Gastroesophageal sphincter (tissue), 4 donors: ENCODE results near the gene NOL9. TPM values are rescaled to one million over a fixed set of nuclear protein-coding genes. Genes with fewer than 3 reads are reported as not detected.

Source experiments
- ATAC-seq: fragments of 150-250 bp; one replicate; pipeline ENCODE4 v1.9.1; 2016; ENCODE audit warnings: mild to moderate bottlenecking, moderate library complexity
- H3K27ac ChIP-seq, 4 donors: fragments of 200-600 bp; sonication (generic) in 3 of 4; 1 replicate in 3 of 4; 2 replicates in 1 of 4; pipeline ENCODE4 v1.5.1; 2016 to 2019
- H3K27me3 ChIP-seq: fragments of 200-600 bp; sonication (generic); one replicate; pipeline ENCODE4 v1.5.1; 2019
- H3K36me3 ChIP-seq, 2 donors: fragments of 200-600 bp; sonication (generic); one replicate each; pipeline ENCODE4 v1.5.1; 2019; ENCODE audit warnings: control low read depth in 1 of 2
- H3K4me1 ChIP-seq, 3 donors: fragments of 200-600 bp; sonication (generic); 1 replicate in 2 of 3; 2 replicates in 1 of 3; pipeline ENCODE4 v1.5.1; 2016 to 2019; ENCODE audit warnings: control low read depth in 2 of 3
- H3K4me3 ChIP-seq, 2 donors: fragments of 200-600 bp; sonication (generic); one replicate each; pipeline ENCODE4 v1.5.1; 2019; ENCODE audit warnings: mild to moderate bottlenecking in 1 of 2, moderate library complexity in 1 of 2
- H3K9me3 ChIP-seq, 3 donors: fragments of 200-600 bp; sonication (generic); one replicate each; pipeline ENCODE4 v1.5.1; 2017 to 2019; ENCODE audit warnings: control low read depth in 2 of 3
- CTCF ChIP-seq, 4 experiments: fragments of 200-600 bp in 2 of 4; fragments of 450-650 bp in 2 of 4; sonication (generic) in 1 of 4; IDR thresholded peaks; one replicate each; pipeline ENCODE4 v1.5.1; 2017 to 2019; ENCODE audit warnings: antibody characterized with exemption in 4 of 4, mild to moderate bottlenecking in 2 of 4, moderate library complexity in 2 of 4
- EP300 ChIP-seq: sonication (generic); formaldehyde crosslinking; IDR thresholded peaks from one replicate; pipeline ENCODE4 v1.6.1; 2017; ENCODE audit warnings: antibody characterized with exemption, mild to moderate bottlenecking
- POLR2A ChIP-seq, 2 donors: fragments of 450-650 bp; IDR thresholded peaks; one replicate each; pipeline ENCODE4 v1.6.1; 2017; ENCODE audit warnings: antibody characterized with exemption in 2 of 2, mild to moderate bottlenecking in 2 of 2, moderate library complexity in 1 of 2
- POLR2AphosphoS5 ChIP-seq: sonication (generic); formaldehyde crosslinking; IDR thresholded peaks from one replicate; pipeline ENCODE4 v1.6.1; 2017; ENCODE audit warnings: antibody characterized with exemption
- WGBS, 2 donors: methylation state at CpG; one replicate each; pipeline ENCODE4 v1.1.5; 2018; ENCODE audit warnings: low coverage in 1 of 2; 5-methylcytosine and 5-hydroxymethylcytosine counted together
- total RNA-seq, 4 donors: library from RNA; depleted of rRNA; stranded (reverse); fragments of >200 nt; gene quantifications; one replicate each; pipeline ENCODE4 v1.1.0, GENCODE V29; 2016

Gene NOL9
- total RNA-seq, 4 donors from 2014 or later = 21.2 to 32.2 (median 25.7) TPM

- ATAC-seq = no peak
- Histone ChIP-seq H3K27ac (peak overlapping the region in 2 of 4 donors; percentile 31 to 55), H3K36me3 (peaks cover 0 to 100% of the 10 kb centered on the region in 2 donors), H3K4me3 (no peak overlapping the region), H3K4me1 (peaks cover 0 to 98% (median 23%) of the 10 kb centered on the region in 3 donors), H3K9me3 (no peaks in the 10 kb centered on the region), H3K27me3 (no peaks in the 10 kb centered on the region)
- 60% methylated on average over 3 of the region's 5 CpGs; no CpG with 5 or more reads in 1 of the 2 donors for WGBS, 2 donors
- no peak for TF ChIP-seq EP300
- TF ChIP-seq POLR2AphosphoS5 = no peak
Measured at GRCh38 chr1:6592441-6592840, 38.1 kb upstream of the NOL9 start.

DNA sequence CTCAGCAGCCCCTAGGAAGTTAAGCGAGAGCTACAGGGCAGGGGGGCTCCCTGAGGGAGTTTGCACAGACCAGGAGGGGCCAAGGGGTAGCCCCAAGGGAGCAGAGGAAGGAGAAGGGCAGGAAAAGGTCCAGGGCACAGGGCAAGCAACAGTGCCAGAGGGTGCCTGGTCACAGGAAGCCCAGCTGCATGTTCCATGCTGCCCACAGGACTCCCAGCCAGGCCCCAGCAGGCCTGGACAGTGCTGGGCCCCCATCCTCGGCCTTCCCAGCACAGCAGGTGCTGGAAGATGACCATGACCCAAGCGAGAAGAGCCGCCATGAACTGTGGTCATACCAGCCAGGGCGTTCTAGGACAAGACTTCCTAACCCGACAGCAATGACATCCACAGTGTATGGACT is 37.3 kb upstream of the NOL9 start:
- TF ChIP-seq POLR2AphosphoS5 = no peak
- WGBS, 2 donors = no CpG with 5 or more reads among the region's 6 CpGs
- ATAC-seq = no peak
- H3K36me3 ChIP-seq = peaks cover 0 to 99% of the 10 kb centered on the region in 2 donors
- no peak overlapping the region for H3K4me3 ChIP-seq
- no peaks in the 10 kb centered on the region for H3K27me3 ChIP-seq
- H3K4me1 ChIP-seq = peaks cover 0 to 98% (median 22%) of the 10 kb centered on the region in 3 donors
- peak overlapping the region in 3 of 4 donors; percentile 6 to 55 (median 15) for H3K27ac ChIP-seq
- no peaks in the 10 kb centered on the region for H3K9me3 ChIP-seq

DNA sequence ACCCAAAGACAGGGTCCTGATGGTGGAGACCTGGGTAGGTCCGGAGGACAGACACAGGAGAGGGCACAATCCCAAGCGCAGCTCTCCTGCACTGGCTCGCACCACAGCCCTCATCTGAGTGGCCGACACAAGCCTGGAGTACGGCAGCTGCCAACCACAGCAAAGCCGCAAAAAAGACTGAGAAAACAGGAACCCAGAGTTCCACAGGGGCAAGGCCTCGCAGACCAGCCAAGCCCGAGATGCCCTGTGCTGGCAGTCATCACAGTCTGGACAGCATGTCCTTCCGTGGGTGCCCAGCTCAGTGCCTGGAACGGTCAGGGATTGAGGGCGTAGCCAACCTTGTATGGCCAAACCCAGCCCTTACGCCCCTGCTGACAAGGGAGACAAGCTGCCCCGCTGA is 36.9 kb upstream of the NOL9 start:
- Histone ChIP-seq H3K4me3 (no peak overlapping the region), H3K9me3 (no peaks in the 10 kb centered on the region), H3K27ac (peak overlapping the region in 2 of 4 donors; percentile 6 to 55), H3K36me3 (peaks cover 0 to 95% of the 10 kb centered on the region in 2 donors), H3K27me3 (no peaks in the 10 kb centered on the region), H3K4me1 (peaks cover 0 to 98% (median 21%) of the 10 kb centered on the region in 3 donors)
- ATAC-seq = no peak
- TF ChIP-seq POLR2AphosphoS5 (no peak), EP300 (no peak), POLR2A (IDR thresholded peaks at IDR 0.05) (no peak), CTCF (IDR thresholded peaks at IDR 0.05) (no peak)
- WGBS, 2 donors = no CpG with 5 or more reads among the region's 13 CpGs

- peaks cover 0 to 90% (median 14%) of the 10 kb centered on the region in 3 donors for H3K4me1 ChIP-seq
- WGBS, 2 donors = 50 to 73% methylated on average over 1 to 4 of the region's 7 CpGs
- peaks cover 0 to 83% of the 10 kb centered on the region in 2 donors for H3K36me3 ChIP-seq
- no peak for TF ChIP-seq POLR2AphosphoS5
- no peak for TF ChIP-seq POLR2A (IDR thresholded peaks at IDR 0.05)
- TF ChIP-seq CTCF (IDR thresholded peaks at IDR 0.05) = no peak
- H3K4me3 ChIP-seq = no peak overlapping the region
- H3K27ac ChIP-seq = peak overlapping the region in 1 of 4 donors; percentile 59
- no peaks in the 10 kb centered on the region for H3K9me3 ChIP-seq
- no peak for ATAC-seq
- H3K27me3 ChIP-seq = no peaks in the 10 kb centered on the region
Measured at GRCh38 chr1:6590046-6590445, 35.7 kb upstream of the NOL9 start.

DNA sequence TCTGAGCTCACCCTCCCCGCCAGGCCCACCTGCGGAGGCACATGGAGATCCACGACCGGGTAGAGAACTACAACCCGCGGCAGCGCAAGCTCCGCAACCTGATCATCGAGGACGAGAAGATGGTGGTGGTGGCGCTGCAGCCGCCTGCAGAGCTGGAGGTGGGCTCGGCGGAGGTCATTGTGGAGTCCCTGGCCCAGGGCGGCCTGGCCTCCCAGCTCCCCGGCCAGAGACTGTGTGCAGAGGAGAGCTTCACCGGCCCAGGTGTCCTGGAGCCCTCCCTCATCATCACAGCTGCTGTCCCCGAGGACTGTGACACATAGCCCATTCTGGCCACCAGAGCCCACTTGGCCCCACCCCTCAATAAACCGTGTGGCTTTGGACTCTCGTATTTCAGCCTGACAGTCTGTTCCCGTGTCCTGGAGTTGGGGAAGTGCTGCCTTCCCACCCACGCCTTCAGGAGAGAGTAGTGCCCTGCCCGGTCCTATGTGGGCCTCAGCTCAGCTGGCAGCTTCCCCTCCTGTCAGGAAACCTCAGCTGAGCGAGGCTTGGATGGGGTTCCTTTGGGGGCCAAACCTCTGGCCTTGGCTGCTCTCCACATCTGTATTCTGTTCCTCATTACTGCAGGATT is 34.7 kb upstream of the NOL9 start:
- peaks cover 0 to 73% of the 10 kb centered on the region in 2 donors for H3K36me3 ChIP-seq
- H3K4me3 ChIP-seq = no peak overlapping the region
- peak overlapping the region in 2 of 4 donors; percentile 5 to 59 for H3K27ac ChIP-seq
- no peak for ATAC-seq
- H3K9me3 ChIP-seq = no peaks in the 10 kb centered on the region
- peaks cover 0 to 80% (median 14%) of the 10 kb centered on the region in 3 donors for H3K4me1 ChIP-seq
- H3K27me3 ChIP-seq = no peaks in the 10 kb centered on the region
- TF ChIP-seq POLR2AphosphoS5 = no peak
- 60 to 75% methylated on average over 1 to 4 of the region's 24 CpGs for WGBS, 2 donors

DNA sequence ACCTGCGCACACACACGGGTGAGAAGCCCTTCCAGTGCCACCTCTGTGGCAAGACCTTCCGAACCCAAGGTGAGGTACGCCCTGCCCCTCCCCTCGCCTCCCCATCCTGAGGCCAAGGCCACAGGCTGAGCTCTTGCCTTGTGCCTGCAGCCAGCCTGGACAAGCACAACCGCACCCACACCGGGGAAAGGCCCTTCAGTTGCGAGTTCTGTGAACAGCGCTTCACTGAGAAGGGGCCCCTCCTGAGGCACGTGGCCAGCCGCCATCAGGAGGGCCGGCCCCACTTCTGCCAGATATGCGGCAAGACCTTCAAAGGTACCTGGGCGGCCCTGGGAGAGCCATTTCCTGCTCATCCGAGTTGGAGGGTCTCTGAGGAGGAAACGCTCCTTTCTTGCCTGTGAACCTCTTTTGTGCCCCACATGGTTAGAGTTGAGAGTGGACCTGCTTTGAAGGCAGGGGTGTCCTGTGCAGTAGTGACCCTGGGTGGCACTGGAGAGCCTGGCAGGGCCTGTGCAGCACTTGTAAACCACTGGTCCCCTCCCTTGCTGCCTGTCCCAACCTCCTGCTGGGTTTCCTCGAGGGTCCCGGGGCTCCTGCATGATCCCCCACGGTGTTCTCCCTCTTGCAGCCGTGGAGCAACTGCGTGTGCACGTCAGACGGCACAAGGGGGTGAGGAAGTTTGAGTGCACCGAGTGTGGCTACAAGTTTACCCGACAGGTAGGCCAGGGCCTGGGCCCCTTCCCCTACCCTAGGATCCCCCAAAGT is 34.0 kb upstream of the NOL9 start:
- H3K36me3 ChIP-seq = peaks cover 0 to 66% of the 10 kb centered on the region in 2 donors
- no peaks in the 10 kb centered on the region for H3K9me3 ChIP-seq
- H3K27ac ChIP-seq = peak overlapping the region in 3 of 4 donors; percentile 24 to 59 (median 42)
- no peaks in the 10 kb centered on the region for H3K27me3 ChIP-seq
- no peak for ATAC-seq
- 76% methylated on average over 4 of the region's 25 CpGs; no CpG with 5 or more reads in 1 of the 2 donors for WGBS, 2 donors
- TF ChIP-seq POLR2AphosphoS5 (no peak), EP300 (no peak), CTCF (IDR thresholded peaks at IDR 0.05) (no peak), POLR2A (IDR thresholded peaks at IDR 0.05) (no peak)
- H3K4me3 ChIP-seq = no peak overlapping the region
- H3K4me1 ChIP-seq = peaks cover 0 to 73% (median 14%) of the 10 kb centered on the region in 3 donors
